Left renal cortex interstitium (tissue), 4 donors: Measurements from ENCODE around the gene HS3ST1. TPM values are rescaled to one million over a fixed set of nuclear protein-coding genes. Genes with fewer than 3 reads are reported as not detected.
"Not testable (repeated sequence)": the region's sequence is repeated elsewhere in the genome, so short reads cannot be mapped to it uniquely, and the experiment has no call there.

Experiments
- DNase-seq, 4 donors: peaks; one replicate each; pipeline ENCODE4 v3.0.0-alpha.2; 2013; ENCODE audit warnings: low read depth in 4 of 4, low spot score in 2 of 4, missing footprints in 1 of 4
- polyA plus RNA-seq, 4 donors: library from polyadenylated mRNA; unstranded; fragments of 120-200 nt; gene quantifications; one replicate each; pipeline ENCODE4 v1.2.1, GENCODE V29; 2013; ENCODE audit not compliant: insufficient read length in 4 of 4

HS3ST1 gene
- polyA plus RNA-seq, 4 donors = 0.92 to 2.3 (median 1.6) TPM

DNA sequence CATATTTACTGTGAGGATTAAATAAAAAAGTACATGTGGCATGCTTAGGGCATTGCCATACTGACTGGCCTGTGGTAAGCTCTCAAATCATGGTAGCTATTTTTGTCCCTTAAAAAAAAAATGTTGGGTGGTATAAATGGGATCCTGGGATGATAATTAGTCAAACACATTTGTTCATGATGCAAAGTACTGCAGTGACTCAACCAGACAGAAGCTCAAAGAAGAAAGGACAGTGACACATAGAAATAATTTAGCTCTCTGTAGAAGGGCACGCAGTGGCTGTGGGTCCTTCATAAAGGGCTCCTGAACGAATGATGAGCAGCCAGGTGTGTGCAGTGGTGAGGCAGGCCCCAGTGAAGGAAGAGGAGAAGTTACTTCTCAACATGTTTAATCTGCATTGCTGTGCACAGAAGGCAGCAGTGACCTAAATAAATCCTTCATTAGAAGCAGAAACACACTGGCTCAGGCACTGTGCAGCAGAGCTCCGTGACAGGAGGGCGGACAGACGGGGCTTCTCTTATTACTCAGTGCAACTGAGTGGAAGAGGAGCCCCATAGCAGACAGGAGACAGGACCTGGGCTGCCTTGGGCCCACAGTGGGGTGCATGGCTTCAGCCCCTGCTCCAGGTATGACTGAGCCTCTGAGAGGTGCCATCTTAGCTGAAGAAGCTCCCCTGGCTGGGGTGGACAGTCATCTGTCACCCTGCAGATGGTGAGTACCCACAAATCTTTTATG is 20.3 kb downstream of the HS3ST1 start:
- DNase-seq = no peak

DNA sequence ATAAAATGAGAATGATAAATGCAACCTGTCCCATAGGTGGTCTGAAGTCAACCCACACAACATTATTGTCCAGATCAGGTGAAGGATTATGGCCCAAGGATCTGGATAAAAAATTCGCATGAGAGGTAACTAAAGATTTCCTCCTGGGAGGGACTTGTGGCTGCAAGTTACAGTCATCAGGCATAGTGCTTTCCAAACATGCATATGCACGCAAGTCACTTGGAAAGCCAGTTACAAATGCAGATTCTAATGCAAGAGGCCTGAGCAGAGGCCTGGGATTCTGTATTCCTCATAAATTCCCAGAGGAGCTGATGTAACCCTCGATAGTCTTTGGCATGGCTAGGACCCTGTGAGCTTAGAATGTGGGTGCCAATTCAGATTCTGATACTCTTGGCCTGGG is 21.1 kb downstream of the HS3ST1 start:
- no peak for DNase-seq

DNA sequence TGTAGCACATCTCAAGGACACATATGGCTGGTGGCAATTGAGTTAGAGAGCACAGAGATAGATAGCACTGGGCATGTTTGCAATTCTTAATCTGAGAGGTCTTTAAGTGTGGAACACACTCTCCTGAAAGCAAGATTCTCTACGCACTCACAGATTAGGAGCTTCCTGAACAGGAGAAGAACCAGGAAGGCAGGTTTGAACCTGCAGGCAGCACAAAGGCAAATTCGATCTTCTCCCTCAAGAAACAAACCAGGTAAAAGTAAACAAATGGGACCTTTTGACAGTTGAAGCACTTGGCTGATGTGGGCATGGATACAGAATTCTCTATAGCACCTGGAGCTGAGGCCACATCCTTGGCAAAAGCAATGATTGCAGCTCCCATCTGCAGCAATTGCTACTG is 24.3 kb downstream of the HS3ST1 start:
- no peak for DNase-seq

DNA sequence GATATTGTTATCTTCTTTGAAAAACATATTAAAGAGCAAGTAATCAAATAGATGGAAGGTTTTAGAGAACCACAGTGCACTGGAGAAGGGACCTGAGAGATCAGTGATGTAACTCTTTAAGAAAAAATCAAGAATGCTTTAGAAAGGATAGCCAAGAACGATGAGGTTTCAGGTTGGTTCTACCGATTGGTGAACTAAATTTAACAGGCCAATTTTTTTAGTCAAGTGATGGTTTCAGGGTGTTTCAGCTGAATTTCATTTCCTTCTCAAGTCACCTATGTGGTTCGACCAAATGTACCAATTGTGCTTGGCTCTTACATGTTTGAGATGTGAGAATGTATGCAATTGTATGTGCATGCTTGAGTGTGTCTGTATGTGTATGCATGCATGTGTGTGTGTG is 26.5 kb downstream of the HS3ST1 start:
- no peak for DNase-seq

DNA sequence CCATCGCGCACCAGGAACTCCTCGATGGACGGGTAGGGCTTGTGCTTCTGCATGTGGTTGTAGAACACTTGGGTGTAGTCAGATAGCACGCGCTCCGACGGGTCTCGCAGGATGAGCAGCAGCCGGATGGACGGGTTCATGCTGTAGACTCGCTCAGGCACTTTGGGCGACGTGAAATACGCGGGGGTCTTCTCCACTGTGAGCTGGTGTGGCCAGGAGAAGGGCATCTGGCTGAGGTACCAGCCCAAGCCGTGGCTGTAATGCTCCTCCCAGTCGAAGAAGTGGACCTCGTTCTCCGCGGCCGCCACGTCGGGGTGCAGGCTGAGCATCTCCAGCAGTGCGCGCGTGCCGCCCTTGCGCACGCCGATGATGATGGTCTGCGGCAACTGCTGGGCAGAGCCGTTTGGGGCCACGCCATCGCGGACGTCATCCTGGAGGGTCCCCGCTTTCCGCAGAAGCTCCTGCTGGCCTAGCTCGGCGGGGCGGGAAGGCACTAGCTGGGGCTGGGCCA is 29.2 kb downstream of the HS3ST1 start:
- DNase-seq = no peak

DNA sequence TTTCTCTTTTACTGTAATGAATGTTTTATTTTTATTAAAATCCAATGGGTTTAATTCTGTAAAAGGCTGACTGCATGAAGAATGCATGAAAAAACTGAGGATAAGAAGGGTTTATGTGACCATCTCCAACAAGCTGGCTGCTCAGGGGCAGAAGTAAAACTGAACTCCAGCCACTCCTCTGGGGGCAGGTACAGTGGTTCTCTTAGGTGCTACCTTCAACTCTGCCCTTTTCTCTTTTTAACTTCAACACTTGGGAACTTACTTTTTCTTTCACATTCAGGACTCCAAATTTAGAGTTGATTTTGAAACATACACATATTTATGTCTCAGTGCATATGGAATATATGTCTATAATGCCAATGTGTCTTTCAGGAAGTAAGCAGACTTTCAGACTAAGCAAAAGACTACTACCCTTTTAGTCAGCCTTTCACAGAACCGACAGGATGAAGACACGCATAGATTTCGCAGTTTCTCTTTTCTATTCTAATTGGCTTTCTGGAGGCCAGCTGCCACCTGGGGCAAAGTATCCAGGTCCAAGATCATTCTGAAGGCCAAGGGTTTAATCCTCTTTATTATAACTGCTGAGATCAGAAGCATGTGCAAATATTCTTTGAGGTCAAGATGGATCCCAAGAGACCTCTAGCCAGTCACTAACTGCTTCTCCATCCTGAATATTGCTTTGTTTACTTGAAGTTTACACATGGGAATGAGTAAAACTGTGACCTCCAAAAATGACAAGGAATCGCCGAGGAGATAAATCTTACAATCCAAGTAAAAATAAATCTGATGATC is 30.7 kb downstream of the HS3ST1 start:
- no peak for DNase-seq

DNA sequence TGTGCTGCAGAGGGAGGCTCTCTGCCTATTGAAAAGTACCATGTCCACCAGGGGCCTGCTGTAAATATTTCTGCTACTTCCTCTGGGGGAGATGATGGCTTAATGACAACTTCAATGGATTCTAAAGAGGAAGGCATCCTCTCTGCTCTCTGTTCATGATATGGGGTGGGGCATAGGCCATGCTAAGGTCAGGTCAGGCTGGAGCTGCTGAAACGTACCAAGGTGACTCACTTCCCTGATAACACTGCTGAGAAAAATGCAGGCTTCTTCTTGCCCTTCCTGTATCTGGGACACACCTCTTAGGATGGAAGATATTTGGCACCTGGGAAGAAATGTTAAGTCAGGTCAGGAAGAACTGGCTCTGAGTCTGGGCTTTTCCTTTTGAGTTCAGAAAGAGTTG is 31.5 kb downstream of the HS3ST1 start:
- no peak for DNase-seq

DNA sequence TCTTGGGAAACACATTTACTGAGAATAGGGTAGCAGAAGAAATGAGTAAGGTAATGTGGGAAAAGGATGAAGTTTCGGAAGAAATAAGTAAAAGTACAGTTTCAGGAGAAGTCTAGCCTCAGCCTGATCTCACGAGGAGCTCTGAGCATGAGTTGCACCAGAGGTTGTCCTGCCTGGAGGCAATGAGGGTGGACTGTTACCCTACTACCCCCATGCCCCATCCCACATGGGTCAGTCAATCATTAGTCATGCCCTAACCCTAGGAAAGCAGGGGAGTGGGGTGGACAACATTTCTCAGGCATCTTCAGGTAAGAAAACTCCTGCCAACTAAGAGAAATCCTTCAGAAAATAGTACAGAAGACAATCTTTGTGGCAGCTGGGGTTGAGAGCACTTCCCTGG is 35.1 kb downstream of the HS3ST1 start:
- DNase-seq = no peak

DNA sequence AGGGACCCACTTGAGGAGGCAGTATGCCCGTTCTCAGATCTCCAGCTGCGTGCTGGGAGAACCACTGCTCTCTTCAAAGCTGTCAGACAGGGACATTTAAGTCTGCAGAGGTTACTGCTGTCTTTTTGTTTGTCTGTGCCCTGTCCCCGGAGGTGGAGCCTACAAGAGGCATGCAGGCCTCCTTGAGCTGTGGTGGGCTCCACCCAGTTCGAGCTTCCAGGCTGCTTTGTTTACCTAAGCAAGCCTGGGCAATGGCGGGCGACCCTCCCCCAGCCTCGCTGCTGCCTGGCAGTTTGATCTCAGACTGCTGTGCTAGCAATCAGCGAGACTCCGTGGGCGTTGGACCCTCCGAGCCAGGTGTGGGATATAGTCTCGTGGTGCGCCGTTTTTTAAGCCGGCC is 44.6 kb downstream of the HS3ST1 start:
- not testable (repeated sequence) for DNase-seq

DNA sequence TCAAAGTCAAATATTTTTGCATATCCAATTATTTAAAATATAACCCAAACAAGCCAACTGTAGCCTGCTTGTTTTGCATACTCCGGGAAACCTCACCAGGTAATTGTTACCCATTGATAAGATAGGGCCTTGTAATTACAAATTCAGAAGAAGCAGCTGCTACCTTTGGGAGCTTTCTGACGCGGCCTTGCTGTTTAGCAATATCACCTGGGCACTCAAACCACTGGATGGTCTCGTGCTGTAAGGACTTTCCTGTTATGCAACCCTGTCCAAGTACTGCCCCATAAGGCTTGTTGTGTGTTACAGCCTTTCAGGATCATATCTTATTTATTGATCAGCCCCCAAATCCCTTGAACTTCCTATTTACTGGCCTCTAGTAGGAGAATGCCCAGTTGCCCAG is 52.1 kb downstream of the HS3ST1 start:
- no peak for DNase-seq

DNA sequence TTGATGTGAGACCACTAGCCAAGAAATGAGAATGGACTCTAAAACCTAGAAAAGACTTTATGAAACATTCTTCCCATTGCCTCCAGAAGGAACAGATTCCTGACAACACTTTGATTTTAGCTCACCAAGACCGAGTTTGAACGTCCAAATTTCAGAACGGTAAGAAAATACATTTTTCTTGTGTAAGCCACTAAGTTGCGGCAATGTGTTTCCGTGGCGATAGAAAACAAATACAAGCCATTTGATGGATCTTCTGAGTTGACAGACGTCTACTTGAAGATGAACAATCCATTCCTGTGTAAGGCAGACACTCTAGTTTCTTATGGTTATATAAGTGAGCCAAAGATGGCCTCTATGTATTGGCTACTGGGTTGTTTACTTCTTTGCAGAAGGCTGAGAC is 52.5 kb downstream of the HS3ST1 start:
- DNase-seq = no peak

DNA sequence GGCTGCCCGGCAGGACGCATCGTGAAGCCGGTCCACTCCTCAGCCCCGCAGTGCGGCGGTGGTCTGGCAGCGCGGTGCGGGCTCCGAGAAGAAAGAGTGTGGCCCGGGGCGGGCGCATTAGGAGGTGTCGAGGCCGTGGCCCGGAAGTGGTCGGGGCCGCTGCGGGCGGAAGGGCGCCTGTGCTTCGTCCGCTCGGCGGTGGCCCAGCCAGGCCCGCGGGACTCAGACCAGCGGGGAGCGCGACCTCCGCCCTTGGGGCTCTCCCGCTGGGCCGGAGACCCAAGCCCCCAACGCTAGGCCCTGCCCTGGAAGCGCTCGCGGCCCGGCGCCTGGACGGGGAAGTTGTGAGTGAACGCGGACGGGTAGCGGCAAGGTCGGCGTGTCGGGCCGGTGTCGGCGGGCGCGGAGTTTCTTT is 60.0 kb downstream of the HS3ST1 start:
- no peak for DNase-seq

DNA sequence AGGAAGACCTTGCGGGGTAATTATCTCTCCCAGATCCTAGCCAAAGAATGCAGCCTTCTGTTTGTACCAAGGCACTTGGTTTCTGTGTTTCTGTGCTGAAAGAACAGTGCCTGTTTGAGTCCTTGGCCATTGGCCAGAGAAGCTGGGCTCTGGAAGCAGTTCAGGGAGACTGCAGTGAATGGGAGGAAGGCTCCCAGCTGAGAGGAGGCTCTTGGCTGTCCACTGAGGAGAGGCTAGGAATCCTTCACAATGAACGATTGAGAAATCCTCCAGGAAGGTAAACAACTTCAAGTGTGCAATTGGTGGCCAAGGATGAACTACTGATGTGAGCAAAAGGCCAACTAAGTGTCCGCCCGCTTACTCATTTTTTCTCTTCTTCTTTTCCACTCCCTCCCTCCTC is 61.3 kb downstream of the HS3ST1 start:
- peak in 1 of 4 donors; percentile 12 for DNase-seq

DNA sequence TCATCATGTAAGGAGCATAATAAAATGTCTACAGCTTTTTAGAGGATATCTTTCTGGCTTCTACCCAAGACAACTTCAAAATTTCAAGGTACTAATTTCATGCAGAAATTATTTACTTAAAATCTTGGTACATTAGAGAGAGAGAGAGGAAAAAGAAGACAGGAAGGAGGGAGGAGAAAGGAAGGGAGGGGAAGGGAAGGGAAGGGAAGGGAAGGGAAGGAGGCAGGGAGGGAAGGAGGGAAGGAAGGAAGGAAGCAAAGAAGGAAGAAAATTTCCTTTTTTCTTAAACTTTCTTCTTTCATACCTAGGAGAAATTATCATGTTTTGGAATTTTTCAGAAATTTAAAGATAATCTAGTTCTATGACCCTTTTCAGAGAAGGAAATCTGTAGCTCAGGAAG is 61.8 kb downstream of the HS3ST1 start:
- no peak for DNase-seq

DNA sequence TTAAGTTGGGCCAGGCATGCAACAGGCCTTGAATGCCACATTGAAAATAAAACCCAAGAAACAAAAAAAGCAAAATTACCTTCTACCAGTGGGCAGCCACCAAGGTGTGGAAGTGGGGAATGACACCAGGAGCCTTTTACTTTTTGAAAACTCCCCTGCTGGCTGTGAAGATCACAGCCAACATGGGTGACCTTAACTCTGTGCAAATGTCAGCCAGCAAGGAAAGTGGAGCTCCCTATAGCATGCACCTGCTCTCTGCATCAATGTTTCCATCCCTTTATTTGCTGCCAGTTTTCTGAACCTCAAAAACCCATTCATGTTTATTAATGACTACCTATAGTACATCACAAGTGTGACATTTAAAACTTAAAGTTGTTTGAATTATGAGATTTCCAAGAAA is 63.7 kb downstream of the HS3ST1 start:
- no peak for DNase-seq

DNA sequence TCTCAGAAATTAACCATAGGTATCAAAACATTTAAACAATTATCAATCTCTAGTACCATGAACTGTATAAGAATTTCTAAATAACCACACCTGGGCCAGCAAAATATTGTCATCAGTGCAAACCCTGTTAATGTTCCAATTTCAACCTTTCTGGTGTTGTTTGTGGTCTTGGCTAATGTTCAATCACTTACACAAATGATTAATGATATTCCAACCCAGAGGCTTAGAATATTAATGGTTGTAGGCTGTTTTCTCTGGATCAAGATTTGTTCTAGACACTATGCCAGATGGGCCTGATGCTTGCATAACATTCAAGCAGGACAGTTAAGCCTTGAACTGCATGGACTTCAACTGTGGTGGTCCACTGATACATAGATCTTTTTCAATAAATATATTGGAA is 69.1 kb downstream of the HS3ST1 start:
- no peak for DNase-seq

DNA sequence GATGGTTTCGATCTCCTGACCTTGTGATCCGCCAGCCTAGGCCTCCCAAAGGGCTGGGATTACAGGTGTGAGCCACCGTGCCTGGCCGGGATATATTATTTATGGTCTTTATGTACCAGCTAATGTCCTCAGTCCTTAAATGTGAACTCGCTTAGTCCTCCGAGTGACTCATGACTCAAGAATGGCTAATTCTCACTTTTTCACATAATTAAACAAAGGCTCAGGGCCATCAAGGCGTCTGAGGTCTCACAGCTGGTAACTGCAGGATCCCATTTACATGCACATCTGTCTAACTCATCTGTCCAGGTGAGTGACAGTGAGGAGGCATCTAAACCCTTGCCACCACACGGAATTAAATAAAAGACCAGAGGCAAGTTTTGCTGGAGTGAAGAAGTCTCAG is 73.5 kb downstream of the HS3ST1 start:
- DNase-seq = no peak

DNA sequence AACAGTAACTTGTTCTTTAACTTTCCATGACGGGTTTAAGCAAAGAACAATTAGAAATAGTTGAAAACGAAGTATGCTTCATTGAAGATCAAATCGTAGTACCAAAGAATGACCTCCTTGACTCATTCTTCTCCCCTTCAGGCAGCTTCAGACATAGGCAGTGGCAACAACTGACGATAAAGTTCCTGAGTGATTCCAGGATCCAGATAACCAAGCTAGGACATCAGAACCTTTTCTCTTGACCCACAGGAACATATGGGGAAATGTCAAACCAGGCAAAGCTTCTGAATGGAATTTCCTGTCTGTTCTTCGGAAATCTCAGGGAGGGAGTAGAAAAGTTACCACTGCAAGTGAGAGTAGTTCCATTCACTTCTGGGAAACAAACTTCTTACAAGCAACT is 74.2 kb downstream of the HS3ST1 start:
- DNase-seq = no peak

DNA sequence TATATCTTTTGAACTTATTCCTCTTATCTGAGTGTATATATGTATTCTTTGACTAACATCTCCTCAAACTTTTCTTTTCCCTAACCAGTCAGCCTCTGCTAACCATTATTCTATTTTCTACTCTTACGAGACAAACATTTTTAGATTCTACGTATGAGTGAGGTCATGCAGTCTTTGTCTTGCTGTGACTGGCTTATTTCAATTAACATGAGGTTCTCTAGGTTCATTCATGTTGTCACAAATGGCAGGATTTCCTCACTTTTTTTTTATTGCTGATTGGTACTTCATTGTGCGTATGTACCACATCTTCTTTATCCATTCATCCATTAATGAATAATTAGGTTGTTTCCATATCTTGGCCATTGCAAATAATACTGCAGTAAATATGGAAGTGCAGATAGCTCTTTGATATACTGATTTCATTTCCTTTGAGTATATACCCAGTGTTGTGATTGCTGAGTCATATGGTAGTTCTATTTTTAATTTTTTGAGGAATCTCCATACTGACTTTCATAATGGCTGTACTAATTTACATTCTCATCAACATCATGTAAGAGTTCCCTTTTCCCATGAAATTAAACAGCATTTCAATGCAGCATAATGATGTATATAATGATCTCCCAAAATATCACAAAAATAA is 80.1 kb downstream of the HS3ST1 start:
- no peak for DNase-seq

DNA sequence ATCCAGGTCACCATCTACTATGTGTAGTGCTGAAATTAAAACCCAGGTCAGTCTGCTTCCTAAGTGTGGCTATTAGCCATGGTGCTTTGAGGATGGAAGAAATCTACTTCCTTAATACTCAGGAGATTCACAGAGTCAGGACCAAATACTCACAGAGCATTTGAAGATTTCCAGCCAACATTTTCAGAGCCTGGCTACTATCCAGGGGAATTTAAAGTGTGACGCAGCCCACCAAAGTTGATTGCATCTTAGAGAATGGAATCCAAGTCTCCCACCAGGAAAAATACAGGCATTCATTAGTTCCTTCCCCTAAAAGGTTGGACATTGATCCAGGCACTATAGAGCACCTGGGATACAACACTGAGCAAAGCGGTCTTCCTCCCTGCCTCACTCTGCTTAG is 83.8 kb downstream of the HS3ST1 start:
- DNase-seq = no peak

DNA sequence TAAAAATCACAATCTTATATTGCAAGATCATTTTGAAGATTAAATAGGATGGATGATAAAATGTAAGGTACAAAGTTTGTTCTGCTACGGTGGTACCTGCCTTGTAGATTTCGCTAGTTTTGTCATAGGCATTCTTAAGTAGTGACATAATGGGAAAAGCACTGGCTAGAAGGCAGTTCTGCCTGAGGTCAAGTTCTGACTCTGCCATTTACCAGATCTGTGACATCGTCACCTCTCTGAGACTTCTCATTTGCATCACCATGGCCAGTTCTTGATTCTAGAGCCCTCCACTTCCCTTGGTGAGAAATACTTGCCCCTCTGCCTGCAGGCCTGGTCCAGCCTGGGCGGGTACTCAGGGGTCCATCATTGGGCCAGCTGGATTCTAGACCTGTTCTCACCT is 85.2 kb downstream of the HS3ST1 start:
- DNase-seq = no peak
